Stimulated activated naive CD8-positive, alpha-beta T cell treated with anti-CD3 and anti-CD28 coated beads, Interleukin-15, Interleukin-2, amounts not matched to agents 100 ng/mL and 50 ng/mL, for 24 hours (primary cell): ENCODE measurements around the gene THBD.

Experiments
- H3K27ac Mint-ChIP-seq: one replicate; pipeline ENCODE4 v1.8.0; 2021; ENCODE audit warnings: mild to moderate bottlenecking, mixed read lengths
- H3K27me3 Mint-ChIP-seq: one replicate; pipeline ENCODE4 v1.8.0; 2021; ENCODE audit warnings: mixed read lengths
- H3K36me3 Mint-ChIP-seq: one replicate; pipeline ENCODE4 v1.8.0; 2021; ENCODE audit warnings: low read depth, mixed read lengths
- H3K4me1 Mint-ChIP-seq: one replicate; pipeline ENCODE4 v1.8.0; 2021; ENCODE audit warnings: low read depth, mixed read lengths
- H3K4me3 Mint-ChIP-seq: one replicate; pipeline ENCODE4 v1.8.0; 2021; ENCODE audit warnings: mild to moderate bottlenecking, mixed read lengths
- H3K9me3 Mint-ChIP-seq: one replicate; pipeline ENCODE4 v1.8.0; 2021; ENCODE audit warnings: mixed read lengths

The THBD gene

DNA sequence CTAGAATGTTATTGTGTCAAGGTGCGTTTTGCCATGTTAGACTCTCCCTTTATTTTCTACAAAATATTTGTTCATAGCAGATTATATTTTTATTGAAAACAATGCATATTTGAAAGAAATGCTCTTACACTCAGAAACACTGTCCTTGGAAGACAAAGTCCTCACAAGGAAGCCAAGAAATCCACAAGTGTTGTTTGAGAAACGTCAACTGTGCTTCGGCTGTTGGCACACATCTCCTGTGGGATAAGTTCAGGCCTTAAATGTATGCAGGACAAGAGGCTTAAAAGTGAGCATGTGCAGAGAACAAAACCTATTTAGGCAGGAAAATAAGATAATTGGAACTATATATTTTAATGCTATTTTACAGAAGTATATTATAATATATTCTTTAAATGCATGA lies 9.5 kb upstream of the THBD start:
- H3K36me3 Mint-ChIP-seq: no peaks in the 10 kb centered on the region
- H3K27ac Mint-ChIP-seq: no peak overlapping the region
- H3K9me3 Mint-ChIP-seq: no peaks in the 10 kb centered on the region
- peaks cover 7% of the 10 kb centered on the region for H3K27me3 Mint-ChIP-seq
- no peaks in the 10 kb centered on the region for H3K4me1 Mint-ChIP-seq
- H3K4me3 Mint-ChIP-seq: no peak overlapping the region

GRCh38 chr20:23058240-23058639 lies 8.8 kb upstream of the THBD start:
- no peaks in the 10 kb centered on the region for H3K36me3 Mint-ChIP-seq
- no peak overlapping the region for H3K27ac Mint-ChIP-seq
- no peak overlapping the region for H3K4me3 Mint-ChIP-seq
- no peaks in the 10 kb centered on the region for H3K9me3 Mint-ChIP-seq
- H3K4me1 Mint-ChIP-seq: no peaks in the 10 kb centered on the region
- peaks cover 14% of the 10 kb centered on the region for H3K27me3 Mint-ChIP-seq

- Mint-ChIP-seq H3K27me3 (peaks cover 42% of the 10 kb centered on the region), H3K4me1 (peaks cover 3% of the 10 kb centered on the region), H3K9me3 (no peaks in the 10 kb centered on the region), H3K36me3 (no peaks in the 10 kb centered on the region), H3K27ac (no peak overlapping the region), H3K4me3 (no peak overlapping the region)
Measured at GRCh38 chr20:23052904-23053303, 3.4 kb upstream of the THBD start.

DNA sequence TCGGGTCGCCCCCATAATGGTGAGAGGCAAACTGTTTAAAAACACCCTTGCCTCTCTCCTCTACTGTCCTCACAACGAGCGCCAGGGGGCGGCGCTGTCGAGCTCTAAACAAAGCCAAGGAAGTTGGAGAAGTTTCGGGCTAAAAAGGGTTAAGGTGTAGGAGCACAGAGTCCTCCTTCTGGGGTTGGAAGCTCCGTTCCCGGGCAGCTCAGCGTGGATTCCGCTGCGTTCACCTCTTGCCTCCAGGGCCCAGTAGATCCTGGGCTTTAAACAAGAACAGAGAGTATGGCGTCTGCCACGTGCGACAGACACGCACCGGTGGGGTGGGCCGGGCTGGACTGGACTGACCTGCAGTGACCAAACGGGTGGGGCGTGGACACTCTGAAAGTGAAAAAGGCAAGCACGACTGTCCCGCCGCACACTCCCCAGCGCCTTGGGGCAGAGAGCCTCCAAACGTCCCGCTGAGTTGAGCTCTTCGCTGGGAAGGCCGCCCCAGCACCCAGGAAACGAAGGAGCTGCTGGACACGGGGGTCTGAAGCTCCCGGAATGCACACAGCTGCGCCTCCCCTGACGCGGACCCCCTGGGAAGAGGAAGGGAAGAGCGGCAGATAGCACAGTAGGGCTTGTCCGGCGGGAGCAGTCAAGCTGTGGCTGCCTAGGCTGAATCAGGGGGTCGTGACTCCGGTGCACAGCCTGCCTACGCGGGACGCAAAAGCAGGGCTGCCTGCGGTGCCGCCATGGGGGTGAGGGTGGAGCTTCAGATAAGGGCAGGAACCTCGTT lies 1.6 kb upstream of the THBD start:
- H3K27ac Mint-ChIP-seq: no peak overlapping the region
- peaks cover 55% of the 10 kb centered on the region for H3K27me3 Mint-ChIP-seq
- no peaks in the 10 kb centered on the region for H3K36me3 Mint-ChIP-seq
- peaks cover 7% of the 10 kb centered on the region for H3K4me1 Mint-ChIP-seq
- no peak overlapping the region for H3K4me3 Mint-ChIP-seq
- H3K9me3 Mint-ChIP-seq: no peaks in the 10 kb centered on the region

DNA sequence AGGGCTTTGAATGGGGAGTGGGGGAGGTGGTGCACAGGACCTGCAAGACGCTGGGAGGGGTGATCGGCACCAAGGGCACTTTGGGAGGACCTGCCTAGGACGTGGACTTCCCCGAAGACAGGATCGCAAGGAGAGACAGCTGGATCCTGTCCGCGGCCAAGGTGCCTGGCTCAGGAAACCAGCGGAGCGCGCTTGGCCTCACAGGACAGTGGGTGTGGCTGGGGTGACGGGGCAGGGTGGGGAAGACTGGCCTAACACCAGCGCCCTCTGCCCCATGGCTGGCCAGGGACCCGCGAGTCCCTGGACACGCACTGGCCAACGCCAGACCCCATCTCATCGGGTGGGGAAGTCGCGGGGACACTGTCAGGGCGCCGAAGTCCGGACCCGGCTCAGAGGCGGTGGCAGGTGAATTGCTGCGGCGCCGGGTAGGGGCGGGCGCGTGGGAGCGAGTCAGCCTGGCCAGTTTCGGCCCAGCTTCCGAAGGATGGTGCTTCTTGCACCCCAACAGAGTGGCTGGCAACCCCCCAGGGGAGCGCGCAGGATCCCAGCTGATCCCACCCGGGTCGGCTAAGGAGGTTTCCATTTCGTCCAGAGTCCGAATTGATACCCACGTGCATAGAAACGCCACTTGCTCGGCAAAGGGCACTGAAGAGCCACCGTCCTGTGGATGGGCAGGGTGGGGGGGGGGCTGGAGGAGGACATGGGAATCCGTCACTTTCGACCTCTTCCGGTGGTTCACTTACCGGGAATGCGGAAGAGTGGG lies 785 bp upstream of the THBD start:
- Mint-ChIP-seq H3K27ac (no peak overlapping the region), H3K9me3 (no peaks in the 10 kb centered on the region), H3K4me1 (peaks cover 7% of the 10 kb centered on the region), H3K36me3 (no peaks in the 10 kb centered on the region), H3K27me3 (peaks cover 59% of the 10 kb centered on the region), H3K4me3 (no peak overlapping the region)

GRCh38 chr20:23048283-23049200 lies 930 bp downstream of the THBD start:
- H3K4me1 Mint-ChIP-seq: peaks cover 7% of the 10 kb centered on the region
- no peak overlapping the region for H3K4me3 Mint-ChIP-seq
- no peak overlapping the region for H3K27ac Mint-ChIP-seq
- H3K9me3 Mint-ChIP-seq: no peaks in the 10 kb centered on the region
- peaks cover 61% of the 10 kb centered on the region for H3K27me3 Mint-ChIP-seq
- no peaks in the 10 kb centered on the region for H3K36me3 Mint-ChIP-seq

DNA sequence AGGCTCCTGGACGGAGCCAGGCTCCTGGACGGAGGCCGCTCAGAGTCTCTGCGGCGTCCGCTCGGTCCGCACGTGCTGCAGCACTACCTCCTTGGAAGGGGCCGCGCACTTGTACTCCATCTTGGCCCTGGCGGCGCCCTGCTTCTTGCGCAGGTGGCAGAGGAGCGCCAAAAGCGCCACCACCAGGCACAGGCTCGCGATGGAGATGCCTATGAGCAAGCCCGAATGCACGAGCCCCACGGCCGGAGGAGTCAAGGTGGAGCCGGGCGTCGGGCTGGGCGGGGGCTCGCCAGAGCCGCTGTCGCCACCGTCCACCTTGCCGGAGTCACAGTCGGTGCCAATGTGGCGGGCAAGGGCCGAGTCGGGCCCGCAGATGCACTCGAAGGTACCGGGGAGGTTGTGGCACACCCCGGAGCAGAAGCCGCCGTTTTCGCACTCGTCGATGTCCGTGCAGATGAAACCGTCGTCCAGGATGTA lies 1.7 kb downstream of the THBD start:
- Mint-ChIP-seq H3K4me3 (no peak overlapping the region), H3K9me3 (no peaks in the 10 kb centered on the region), H3K4me1 (peaks cover 7% of the 10 kb centered on the region), H3K27ac (no peak overlapping the region), H3K36me3 (no peaks in the 10 kb centered on the region), H3K27me3 (peaks cover 59% of the 10 kb centered on the region)

GRCh38 chr20:23047001-23047737 lies 2.3 kb downstream of the THBD start:
- Mint-ChIP-seq H3K27me3 (peaks cover 54% of the 10 kb centered on the region), H3K4me3 (no peak overlapping the region), H3K27ac (no peak overlapping the region), H3K36me3 (no peaks in the 10 kb centered on the region), H3K4me1 (peaks cover 7% of the 10 kb centered on the region), H3K9me3 (no peaks in the 10 kb centered on the region)

DNA sequence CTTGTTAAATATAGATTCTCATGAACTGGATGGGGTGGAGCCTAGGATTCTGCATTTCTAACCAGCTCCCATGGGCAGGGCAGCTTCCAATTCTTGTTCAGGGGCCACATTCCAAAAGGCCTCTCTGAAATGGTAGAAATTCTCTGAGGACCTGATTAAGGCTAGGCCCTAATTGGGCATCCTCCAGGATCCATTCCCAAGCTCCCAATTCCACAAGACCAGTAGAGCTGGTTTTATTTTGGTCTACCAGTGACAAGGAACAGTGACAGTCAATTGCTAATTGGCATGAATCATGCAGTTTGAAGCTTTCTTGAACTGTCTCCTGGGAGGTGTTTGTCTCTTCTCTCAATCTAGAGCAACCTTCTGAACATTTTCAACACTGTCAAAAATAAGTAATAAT lies 3.0 kb downstream of the THBD start:
- Mint-ChIP-seq H3K27me3 (peaks cover 52% of the 10 kb centered on the region), H3K4me1 (peaks cover 7% of the 10 kb centered on the region), H3K36me3 (no peaks in the 10 kb centered on the region), H3K4me3 (no peak overlapping the region), H3K27ac (no peak overlapping the region), H3K9me3 (no peaks in the 10 kb centered on the region)

DNA sequence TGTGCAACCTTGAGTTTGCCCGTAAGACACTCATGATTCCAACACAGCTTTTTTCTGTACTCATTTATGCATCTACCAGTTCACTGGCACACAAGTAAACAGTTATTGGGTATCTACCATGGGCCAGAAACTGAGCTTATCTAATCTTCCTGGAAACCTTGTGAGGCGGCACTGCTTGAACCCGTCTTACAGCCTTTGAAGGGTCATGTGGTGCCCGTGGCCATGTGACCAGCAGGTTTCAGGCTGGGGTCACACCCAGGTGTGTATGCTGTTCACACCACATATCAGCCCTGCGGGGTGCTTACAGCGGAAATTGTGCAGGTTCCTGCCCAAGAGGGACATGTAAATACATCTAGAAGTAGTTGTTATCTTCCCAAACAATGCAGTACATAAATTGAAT lies 6.1 kb downstream of the THBD start:
- peaks cover 40% of the 10 kb centered on the region for H3K27me3 Mint-ChIP-seq
- no peak overlapping the region for H3K4me3 Mint-ChIP-seq
- no peak overlapping the region for H3K27ac Mint-ChIP-seq
- H3K9me3 Mint-ChIP-seq: no peaks in the 10 kb centered on the region
- no peaks in the 10 kb centered on the region for H3K36me3 Mint-ChIP-seq
- H3K4me1 Mint-ChIP-seq: peaks cover 4% of the 10 kb centered on the region

DNA sequence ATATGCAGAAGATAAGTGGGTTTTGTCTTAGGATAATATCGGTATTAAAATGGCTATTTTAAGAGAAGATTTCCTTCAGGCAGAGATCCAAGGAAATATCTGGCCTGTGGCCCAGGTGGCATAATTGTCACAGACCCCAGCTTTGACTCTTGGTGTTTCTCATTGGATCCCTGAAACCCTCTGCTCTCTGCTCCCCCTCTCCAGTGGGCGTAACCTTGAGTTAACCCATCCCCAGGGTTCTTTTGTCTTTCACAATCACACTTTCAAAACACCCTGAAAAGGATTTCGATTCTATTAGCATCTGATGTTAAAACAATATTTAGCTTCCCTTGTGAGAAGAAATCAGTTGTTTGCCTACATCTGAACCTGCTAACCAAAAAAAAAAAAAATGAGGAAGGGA lies 7.2 kb downstream of the THBD start:
- H3K4me3 Mint-ChIP-seq: no peak overlapping the region
- no peak overlapping the region for H3K27ac Mint-ChIP-seq
- H3K36me3 Mint-ChIP-seq: no peaks in the 10 kb centered on the region
- peaks cover 4% of the 10 kb centered on the region for H3K4me1 Mint-ChIP-seq
- no peaks in the 10 kb centered on the region for H3K9me3 Mint-ChIP-seq
- H3K27me3 Mint-ChIP-seq: peaks cover 33% of the 10 kb centered on the region

DNA sequence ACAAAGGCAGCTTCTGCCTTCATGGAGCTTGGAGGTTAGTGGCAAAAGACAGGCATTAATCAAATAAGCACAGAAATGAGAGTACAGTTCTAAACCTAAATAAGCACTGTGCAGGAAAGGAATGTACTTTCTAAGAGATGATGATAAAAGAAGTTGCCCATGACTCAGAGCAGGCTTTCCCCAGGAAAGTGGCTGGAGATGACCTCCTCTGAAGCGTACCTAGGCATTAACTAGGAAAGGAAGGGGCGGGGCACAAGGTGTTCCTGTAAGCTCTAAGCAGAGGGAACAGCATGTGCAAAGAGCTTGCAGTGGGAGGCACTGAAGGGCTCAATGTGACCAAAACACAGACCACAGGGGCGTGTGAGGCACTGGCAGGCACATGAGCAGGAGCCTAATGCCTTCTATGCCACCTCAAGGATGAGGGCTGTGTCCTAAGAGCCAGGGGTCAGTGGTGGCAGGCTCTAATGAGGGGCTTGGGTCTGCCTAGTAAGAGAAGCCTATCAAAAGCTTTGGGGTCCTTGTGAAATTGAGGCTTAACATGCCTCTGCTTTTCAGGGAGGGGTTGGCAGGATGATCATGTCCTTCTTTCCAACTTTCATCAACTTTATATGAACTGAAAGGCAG lies 9.5 kb downstream of the THBD start:
- no peak overlapping the region for H3K4me3 Mint-ChIP-seq
- peaks cover 33% of the 10 kb centered on the region for H3K27me3 Mint-ChIP-seq

GRCh38 chr20:23039136-23039875 lies 10.2 kb downstream of the THBD start:
- Mint-ChIP-seq H3K27ac (no peak overlapping the region), H3K9me3 (no peaks in the 10 kb centered on the region), H3K36me3 (no peaks in the 10 kb centered on the region), H3K27me3 (peaks cover 31% of the 10 kb centered on the region), H3K4me3 (no peak overlapping the region), H3K4me1 (no peaks in the 10 kb centered on the region)

More for the DNA sequence above, 9.5 kb downstream of the THBD start:
- no peaks in the 10 kb centered on the region for H3K4me1 Mint-ChIP-seq
- no peaks in the 10 kb centered on the region for H3K36me3 Mint-ChIP-seq
- no peaks in the 10 kb centered on the region for H3K9me3 Mint-ChIP-seq
- H3K27ac Mint-ChIP-seq: no peak overlapping the region
